HCT116 (cell line): ENCODE results near the gene C19orf85. TPM values are rescaled to one million over a fixed set of nuclear protein-coding genes. Genes with fewer than 3 reads are reported as not detected.
A peak's percentile ranks its signal among the peaks of the same experiment; 100 is the strongest.

Source experiments
- CEBPB ChIP-seq: IDR thresholded peaks from 2 replicates; pipeline ENCODE4 v1.6.1; 2012; ENCODE audit warnings: low read depth
- EGR1 ChIP-seq: IDR thresholded peaks from 2 replicates; pipeline ENCODE4 v1.6.1; 2012; ENCODE audit warnings: low read depth
- ELF1 ChIP-seq: IDR thresholded peaks from 2 replicates; pipeline ENCODE4 v1.6.1; 2012; ENCODE audit warnings: low read depth, borderline replicate concordance
- EZH2phosphoT487 ChIP-seq: fragments of 200-600 bp; IDR thresholded peaks from 2 replicates; pipeline ENCODE4 v1.6.1; 2018; ENCODE audit warnings: antibody characterized with exemption, borderline replicate concordance
- FOSL1 ChIP-seq: IDR thresholded peaks from 2 replicates; pipeline ENCODE4 v1.6.1; 2012; ENCODE audit warnings: low read depth
- JUND ChIP-seq: IDR thresholded peaks from 2 replicates; pipeline ENCODE4 v1.6.1; 2012
- POLR2AphosphoS5 ChIP-seq: IDR thresholded peaks from 2 replicates; pipeline ENCODE4 v1.6.1; 2011; ENCODE audit warnings: mild to moderate bottlenecking, low read depth, low read length, moderate library complexity
- RAD21 ChIP-seq: IDR thresholded peaks from 2 replicates; pipeline ENCODE4 v1.6.1; 2012; ENCODE audit warnings: low read depth, mild to moderate bottlenecking
- SIN3A ChIP-seq: IDR thresholded peaks from 2 replicates; pipeline ENCODE4 v1.6.1; 2012; ENCODE audit warnings: low read depth
- SP1 ChIP-seq: IDR thresholded peaks from 2 replicates; pipeline ENCODE4 v1.6.1; 2012; ENCODE audit warnings: low read depth
- TCF7L2 ChIP-seq: IDR thresholded peaks from 2 replicates; pipeline ENCODE4 v1.7.0; 2011; ENCODE audit warnings: borderline replicate concordance, inconsistent platforms; ENCODE audit not compliant: insufficient read depth, insufficient read length; ENCODE audit errors: extremely low read depth
- ZNF274 ChIP-seq: fragments of 200-500 bp; sonication (Bioruptor generic); IDR thresholded peaks from 2 replicates; pipeline ENCODE4 v1.6.1; 2014; ENCODE audit warnings: mild to moderate bottlenecking, low read depth, low read length, inconsistent platforms
- total RNA-seq: library from RNA; stranded (reverse); gene quantifications from one replicate; pipeline ENCODE4 v1.2.1, GENCODE V29; 2021; ENCODE audit not compliant: unreplicated experiment
- TF ChIP-seq, protein P1 (sequence below): IDR thresholded peaks from 2 replicates; pipeline ENCODE4 v1.6.1; 2012; ENCODE audit warnings: low read depth
- TF ChIP-seq, protein P2 (sequence below): IDR thresholded peaks from 2 replicates; pipeline ENCODE4 v1.6.1; 2012
- TF ChIP-seq, protein P3 (sequence below): IDR thresholded peaks from 2 replicates; pipeline ENCODE4 v1.6.1; 2012

Gene C19orf85
- total RNA-seq, 1 experiment from 2014 or later: 0.34 TPM

DNA sequence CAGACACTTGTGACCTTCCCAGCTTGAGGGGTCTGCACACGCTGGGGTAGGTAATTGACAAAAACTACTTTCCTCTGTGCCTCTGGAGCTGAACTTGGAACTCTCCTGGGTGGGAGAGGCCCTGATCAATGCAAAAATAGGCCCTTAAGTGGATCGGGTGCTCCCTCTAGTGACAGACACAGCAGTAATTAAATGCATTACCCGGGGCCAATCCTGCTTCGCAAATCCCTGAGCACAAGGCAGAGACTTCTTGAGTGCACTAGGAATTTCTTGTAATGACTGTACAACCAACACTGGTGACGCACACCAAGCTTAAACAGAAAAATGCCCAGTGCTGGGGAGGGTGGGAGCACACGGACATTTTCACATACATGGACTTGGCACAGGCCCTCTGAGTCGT, 46.4 kb downstream of the C19orf85 start (continued):
- TF ChIP-seq, protein P1, sequence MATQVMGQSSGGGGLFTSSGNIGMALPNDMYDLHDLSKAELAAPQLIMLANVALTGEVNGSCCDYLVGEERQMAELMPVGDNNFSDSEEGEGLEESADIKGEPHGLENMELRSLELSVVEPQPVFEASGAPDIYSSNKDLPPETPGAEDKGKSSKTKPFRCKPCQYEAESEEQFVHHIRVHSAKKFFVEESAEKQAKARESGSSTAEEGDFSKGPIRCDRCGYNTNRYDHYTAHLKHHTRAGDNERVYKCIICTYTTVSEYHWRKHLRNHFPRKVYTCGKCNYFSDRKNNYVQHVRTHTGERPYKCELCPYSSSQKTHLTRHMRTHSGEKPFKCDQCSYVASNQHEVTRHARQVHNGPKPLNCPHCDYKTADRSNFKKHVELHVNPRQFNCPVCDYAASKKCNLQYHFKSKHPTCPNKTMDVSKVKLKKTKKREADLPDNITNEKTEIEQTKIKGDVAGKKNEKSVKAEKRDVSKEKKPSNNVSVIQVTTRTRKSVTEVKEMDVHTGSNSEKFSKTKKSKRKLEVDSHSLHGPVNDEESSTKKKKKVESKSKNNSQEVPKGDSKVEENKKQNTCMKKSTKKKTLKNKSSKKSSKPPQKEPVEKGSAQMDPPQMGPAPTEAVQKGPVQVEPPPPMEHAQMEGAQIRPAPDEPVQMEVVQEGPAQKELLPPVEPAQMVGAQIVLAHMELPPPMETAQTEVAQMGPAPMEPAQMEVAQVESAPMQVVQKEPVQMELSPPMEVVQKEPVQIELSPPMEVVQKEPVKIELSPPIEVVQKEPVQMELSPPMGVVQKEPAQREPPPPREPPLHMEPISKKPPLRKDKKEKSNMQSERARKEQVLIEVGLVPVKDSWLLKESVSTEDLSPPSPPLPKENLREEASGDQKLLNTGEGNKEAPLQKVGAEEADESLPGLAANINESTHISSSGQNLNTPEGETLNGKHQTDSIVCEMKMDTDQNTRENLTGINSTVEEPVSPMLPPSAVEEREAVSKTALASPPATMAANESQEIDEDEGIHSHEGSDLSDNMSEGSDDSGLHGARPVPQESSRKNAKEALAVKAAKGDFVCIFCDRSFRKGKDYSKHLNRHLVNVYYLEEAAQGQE: no peak
- no peak for TF ChIP-seq JUND
- TF ChIP-seq ELF1: no peak
- no peak for TF ChIP-seq EZH2phosphoT487
- TF ChIP-seq CEBPB: no peak
- TF ChIP-seq SP1: no peak
- no peak for TF ChIP-seq ZNF274
- TF ChIP-seq RAD21: peak; percentile 97
- TF ChIP-seq SIN3A: no peak
- TF ChIP-seq, protein P2, sequence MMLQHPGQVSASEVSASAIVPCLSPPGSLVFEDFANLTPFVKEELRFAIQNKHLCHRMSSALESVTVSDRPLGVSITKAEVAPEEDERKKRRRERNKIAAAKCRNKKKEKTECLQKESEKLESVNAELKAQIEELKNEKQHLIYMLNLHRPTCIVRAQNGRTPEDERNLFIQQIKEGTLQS: no peak
- no peak for TF ChIP-seq TCF7L2
- no peak for TF ChIP-seq EGR1
- no peak for TF ChIP-seq POLR2AphosphoS5
- TF ChIP-seq FOSL1: no peak
- TF ChIP-seq, protein P3, sequence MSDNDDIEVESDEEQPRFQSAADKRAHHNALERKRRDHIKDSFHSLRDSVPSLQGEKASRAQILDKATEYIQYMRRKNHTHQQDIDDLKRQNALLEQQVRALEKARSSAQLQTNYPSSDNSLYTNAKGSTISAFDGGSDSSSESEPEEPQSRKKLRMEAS: peak; percentile 93
- TF ChIP-seq, all 23 proteins: peak for 5

Other genes with a start within 250 kb of the C19orf85 start
- gene TMEM86B, start 236.0 kb downstream of the C19orf85 start, total RNA-seq: 10.6 TPM
- 96.7 TPM for gene PPP6R1, start 205.7 kb downstream of the C19orf85 start, total RNA-seq
- gene HSPBP1, start 184.6 kb downstream of the C19orf85 start, total RNA-seq: 63.0 TPM
- 33.3 TPM for gene BRSK1, start 180.8 kb downstream of the C19orf85 start, total RNA-seq
- gene TMEM150B, start 139.4 kb downstream of the C19orf85 start, total RNA-seq: not detected
- gene KMT5C, start 124.9 kb downstream of the C19orf85 start, total RNA-seq: 27.5 TPM
- 2.4 TPM for gene COX6B2, start 110.0 kb downstream of the C19orf85 start, total RNA-seq
- gene GARIN5B, start 101.5 kb downstream of the C19orf85 start, total RNA-seq: not detected
- gene IL11, start 94.3 kb downstream of the C19orf85 start, total RNA-seq: 2.8 TPM
- gene TMEM190, start 87.9 kb downstream of the C19orf85 start, total RNA-seq: not detected
- 21.0 TPM for gene TMEM238, start 80.5 kb downstream of the C19orf85 start, total RNA-seq
- gene RPL28, start 78.8 kb downstream of the C19orf85 start, total RNA-seq: 3,050 TPM
- gene UBE2S, start 57.0 kb downstream of the C19orf85 start, total RNA-seq: 515 TPM
- gene SHISA7, start 21.5 kb downstream of the C19orf85 start, total RNA-seq: not detected
- gene ISOC2, start 3.1 kb downstream of the C19orf85 start, total RNA-seq: 56.8 TPM
- gene ZNF628, start 11.9 kb upstream of the C19orf85 start, total RNA-seq: 14.9 TPM
- 55.3 TPM for gene NAT14, start 20.4 kb upstream of the C19orf85 start, total RNA-seq
- gene SSC5D, start 23.7 kb upstream of the C19orf85 start, total RNA-seq: 1.5 TPM
- 0.30 TPM for gene SBK2, start 72.4 kb upstream of the C19orf85 start, total RNA-seq
- 1.2 TPM for gene SBK3, start 80.8 kb upstream of the C19orf85 start, total RNA-seq
- gene ZNF579, start 116.1 kb upstream of the C19orf85 start, total RNA-seq: 24.1 TPM
- 15.3 TPM for gene FIZ1, start 134.8 kb upstream of the C19orf85 start, total RNA-seq
- 17.2 TPM for gene ZNF524, start 135.5 kb upstream of the C19orf85 start, total RNA-seq
- 16.2 TPM for gene ZNF865, start 140.9 kb upstream of the C19orf85 start, total RNA-seq
- 5.3 TPM for gene ZNF784, start 159.8 kb upstream of the C19orf85 start, total RNA-seq
- 36.7 TPM for gene ZNF580, start 176.3 kb upstream of the C19orf85 start, total RNA-seq
- gene ZNF581, start 178.9 kb upstream of the C19orf85 start, total RNA-seq: 44.4 TPM
- gene CCDC106, start 183.5 kb upstream of the C19orf85 start, total RNA-seq: 1.0 TPM
- gene U2AF2, start 190.3 kb upstream of the C19orf85 start, total RNA-seq: 259 TPM
- gene EPN1, start 210.5 kb upstream of the C19orf85 start, total RNA-seq: 122 TPM